ENCODE results near the gene BHLHE40. TPM values are rescaled to one million over a fixed set of nuclear protein-coding genes. Genes with fewer than 3 reads are reported as not detected.

Gene BHLHE40
- total and polyA plus RNA-seq, 10 of the 15 experiments (the other 5 are each of a cell fraction or from before 2014, with no cell fraction given): 25.2 to 106 (median 51.4) TPM

- DNase-seq (ENCODE audit: low read depth, low spot score) (peak; percentile 71), FAIRE-seq (peak; percentile 86), ATAC-seq (peak; percentile 66)
- Histone ChIP-seq H3K4me3 (peak overlapping the region; percentile 29; the same call in 1 of the 2 replicates), H2AFZ (ENCODE audit: control insufficient read depth, low read depth, low read length) (peak overlapping the region; percentile 34), H3K79me2 (ENCODE audit: control insufficient read depth, insufficient read depth, low read length) (no peaks in the 10 kb centered on the region), H3K36me3 (ENCODE audit: control insufficient read depth in 2 of 2, insufficient read depth in 2 of 2, low read length in 1 of 2) (no peaks in the 10 kb centered on the region), H3K4me1 (ENCODE audit: control insufficient read depth, insufficient read depth, low read length) (peaks cover 75% of the 10 kb centered on the region), H3K4me2 (ENCODE audit: control insufficient read depth, insufficient read depth) (peak overlapping the region; percentile 83), H4K20me1 (ENCODE audit: control insufficient read depth, insufficient read depth) (no peaks in the 10 kb centered on the region), H3K27me3 (replicated peaks in 1 of 2; ENCODE audit: control insufficient read depth in 2 of 2, insufficient read depth in 2 of 2, low read length in 1 of 2) (no peaks in the 10 kb centered on the region), H3K9me3 (replicated peaks; ENCODE audit: control insufficient read depth, insufficient read depth, low read length) (no peaks in the 10 kb centered on the region), H3K27ac (ENCODE audit: control insufficient read depth, insufficient read depth) (peak overlapping the region; percentile 89), H3K9ac (ENCODE audit: control insufficient read depth, insufficient read depth, low read length) (peak overlapping the region; percentile 70)
- in situ Hi-C loops (cut with MboI) (no loop called here), intact Hi-C loops (cut with micrococcal nuclease; ENCODE audit: unreplicated experiment) (loop anchor here (2.0 to 10.0 kb wide), 2 partner anchors 45 to 183 kb away; no protein-coding TSS in a partner anchor)
- WGBS (ENCODE audit: insufficient coverage, insufficient replicate concordance, low lambda C conversion rate, missing lambda C conversion rate): 1% methylated on average over 14 of the region's 14 CpGs
- RAD21 ChIA-PET (ENCODE audit: unreplicated experiment): interaction anchor here (0.6 to 16.6 kb wide), 20 partner anchors 10 to 300 kb away, joined by 3 to 421 read pairs (median 6); partner anchors contain the start of gene BHLHE40
- SMC1A ChIA-PET (ENCODE audit: uncharacterized antibody, unreplicated experiment): interaction anchor here (0.8 to 5.0 kb wide), 19 partner anchors 11 to 300 kb away, joined by 3 to 116 read pairs (median 5); partner anchors contain the start of gene BHLHE40
- POLR2A ChIA-PET: interaction anchor here (0.5 to 5.0 kb wide), 18 partner anchors 11 to 547 kb away, joined by 3 to 72 read pairs (median 6); partner anchors contain the start of gene BHLHE40
- CTCF ChIA-PET: interaction anchor here (0.7 to 23.1 kb wide), 10 partner anchors 10 to 300 kb away, joined by 3 to 330 read pairs (median 4); partner anchors contain the start of gene BHLHE40
- BruUV-seq (replicated peaks): no TSS peak
- no peak for TF ChIP-seq RB1 (IDR thresholded peaks at IDR 0.05; ENCODE audit: borderline replicate concordance)
- peak; percentile 97 to 98 for TF ChIP-seq IKZF2 (IDR thresholded peaks at IDR 0.05)
- peak; percentile 95 for TF ChIP-seq MTA2 (IDR thresholded peaks at IDR 0.05; ENCODE audit: low read depth)
- TF ChIP-seq PRDM15 (CRISPR knock-in tag; IDR thresholded peaks at IDR 0.05): no peak; the same call in 1 of the 2 replicates
- TF ChIP-seq TCF12 (IDR thresholded peaks at IDR 0.05; ENCODE audit: low read depth, low read length): peak; percentile 95
- TF ChIP-seq ZBTB4 (CRISPR knock-in tag; IDR thresholded peaks at IDR 0.05): no peak
- no peak for TF ChIP-seq USF2 (IDR thresholded peaks at IDR 0.05; ENCODE audit: borderline replicate concordance, low read depth, low read length)
- TF ChIP-seq ZSCAN29 (IDR thresholded peaks at IDR 0.05): no peak
- TF ChIP-seq CBX3 (IDR thresholded peaks at IDR 0.05; ENCODE audit: borderline replicate concordance, low read depth): no peak
- no peak for TF ChIP-seq NR2C2 (IDR thresholded peaks at IDR 0.05; ENCODE audit: borderline replicate concordance, control insufficient read depth, insufficient read length, low read depth)
- TF ChIP-seq YBX1 (IDR thresholded peaks at IDR 0.05): no peak
- TF ChIP-seq IKZF1 (conservative IDR thresholded peaks at IDR 0.05): peak; percentile 98
- TF ChIP-seq BRCA1 (IDR thresholded peaks at IDR 0.05; ENCODE audit: low read depth, low read length): no peak
- peak; percentile 78; the same call in 1 of the 3 replicates for TF ChIP-seq POU2F2 (IDR thresholded peaks at IDR 0.05; ENCODE audit: borderline replicate concordance, low read depth, low read length)
- no peak for TF ChIP-seq CREB1 (IDR thresholded peaks at IDR 0.05; ENCODE audit: low read depth)
Measured at GRCh38 chr3:5011555-5012256, 32.5 kb downstream of the BHLHE40 start.

Measured in GM12878 (cell line).